Hepatocyte (in vitro differentiated cells): ENCODE measurements around the gene RWDD2A.

Experiments used
- CTCF ChIP-seq: fragments of 200-600 bp; sonication (generic); IDR thresholded peaks from 2 replicates; pipeline ENCODE4 v1.5.1; 2016; ENCODE audit warnings: antibody characterized with exemption, mild to moderate bottlenecking; ENCODE audit not compliant: poor library complexity
- EZH2 ChIP-seq: fragments of 200-600 bp; sonication (generic); IDR thresholded peaks from 2 replicates; pipeline ENCODE4 v1.6.1; 2016; ENCODE audit warnings: antibody characterized with exemption, mild to moderate bottlenecking, borderline replicate concordance

- TF ChIP-seq CTCF (no peak), EZH2 (no peak)
Observed at GRCh38 chr6:83182114-83182513, 11.0 kb upstream of the RWDD2A start.
